Fibroblast of skin of abdomen (primary cell): ENCODE results near the gene PRKCH.

Experiments
- DNase-seq: peaks from one replicate; pipeline ENCODE4 v3.0.0-alpha.2; 2013

Gene PRKCH

GRCh38 chr14:61478971-61479473 is 157.6 kb downstream of the PRKCH start:
- DNase-seq = no peak

GRCh38 chr14:61479746-61480502 is 158.5 kb downstream of the PRKCH start:
- DNase-seq = peak; percentile 50

GRCh38 chr14:61480704-61481285 is 159.4 kb downstream of the PRKCH start:
- DNase-seq = no peak

GRCh38 chr14:61481701-61482100 is 160.3 kb downstream of the PRKCH start:
- no peak for DNase-seq

GRCh38 chr14:61482348-61483206 is 161.2 kb downstream of the PRKCH start:
- DNase-seq = no peak

- no peak for DNase-seq
Observed at GRCh38 chr14:61483476-61483875, 162.1 kb downstream of the PRKCH start.

GRCh38 chr14:61484031-61484430 is 162.7 kb downstream of the PRKCH start:
- DNase-seq = no peak

GRCh38 chr14:61484826-61485584 is 163.6 kb downstream of the PRKCH start:
- DNase-seq = no peak

- no peak for DNase-seq
Observed at GRCh38 chr14:61485661-61486060, 164.3 kb downstream of the PRKCH start.

GRCh38 chr14:61486930-61487495 is 165.6 kb downstream of the PRKCH start:
- no peak for DNase-seq

- no peak for DNase-seq
Observed at GRCh38 chr14:61488417-61489401, 167.3 kb downstream of the PRKCH start.

GRCh38 chr14:61489512-61489911 is 168.1 kb downstream of the PRKCH start:
- no peak for DNase-seq

GRCh38 chr14:61489932-61490331 is 168.6 kb downstream of the PRKCH start:
- no peak for DNase-seq

- DNase-seq = no peak
Observed at GRCh38 chr14:61491224-61491623, 169.8 kb downstream of the PRKCH start.

- no peak for DNase-seq
Observed at GRCh38 chr14:61491876-61492434, 170.6 kb downstream of the PRKCH start.

- no peak for DNase-seq
Observed at GRCh38 chr14:61492474-61492873, 171.1 kb downstream of the PRKCH start.

- DNase-seq = peak; percentile 98
Observed at GRCh38 chr14:61493239-61493638, 171.9 kb downstream of the PRKCH start.

- DNase-seq = peak; percentile 48
Observed at GRCh38 chr14:61494018-61494417, 172.6 kb downstream of the PRKCH start.

- DNase-seq = no peak
Observed at GRCh38 chr14:61495809-61496208, 174.4 kb downstream of the PRKCH start.

- DNase-seq = peak; percentile 70
Observed at GRCh38 chr14:61498303-61498702, 176.9 kb downstream of the PRKCH start.
